Measurements from ENCODE around the gene ATOSB.
"Not testable (repeated sequence)": the region's sequence is repeated elsewhere in the genome, so short reads cannot be mapped to it uniquely, and the experiment has no call there.

Gene ATOSB, protein sequence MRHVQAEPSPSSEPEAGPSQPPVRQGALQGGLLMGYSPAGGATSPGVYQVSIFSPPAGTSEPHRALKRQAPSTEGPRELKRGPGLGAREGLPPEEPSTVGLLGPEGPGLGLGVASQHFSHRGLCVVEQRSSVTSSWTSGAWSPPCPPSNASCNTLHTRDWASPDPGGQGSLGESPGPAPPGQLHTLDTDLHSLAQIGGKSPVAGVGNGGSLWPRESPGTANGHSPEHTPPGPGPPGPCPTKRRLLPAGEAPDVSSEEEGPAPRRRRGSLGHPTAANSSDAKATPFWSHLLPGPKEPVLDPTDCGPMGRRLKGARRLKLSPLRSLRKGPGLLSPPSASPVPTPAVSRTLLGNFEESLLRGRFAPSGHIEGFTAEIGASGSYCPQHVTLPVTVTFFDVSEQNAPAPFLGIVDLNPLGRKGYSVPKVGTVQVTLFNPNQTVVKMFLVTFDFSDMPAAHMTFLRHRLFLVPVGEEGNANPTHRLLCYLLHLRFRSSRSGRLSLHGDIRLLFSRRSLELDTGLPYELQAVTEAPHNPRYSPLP

DNA sequence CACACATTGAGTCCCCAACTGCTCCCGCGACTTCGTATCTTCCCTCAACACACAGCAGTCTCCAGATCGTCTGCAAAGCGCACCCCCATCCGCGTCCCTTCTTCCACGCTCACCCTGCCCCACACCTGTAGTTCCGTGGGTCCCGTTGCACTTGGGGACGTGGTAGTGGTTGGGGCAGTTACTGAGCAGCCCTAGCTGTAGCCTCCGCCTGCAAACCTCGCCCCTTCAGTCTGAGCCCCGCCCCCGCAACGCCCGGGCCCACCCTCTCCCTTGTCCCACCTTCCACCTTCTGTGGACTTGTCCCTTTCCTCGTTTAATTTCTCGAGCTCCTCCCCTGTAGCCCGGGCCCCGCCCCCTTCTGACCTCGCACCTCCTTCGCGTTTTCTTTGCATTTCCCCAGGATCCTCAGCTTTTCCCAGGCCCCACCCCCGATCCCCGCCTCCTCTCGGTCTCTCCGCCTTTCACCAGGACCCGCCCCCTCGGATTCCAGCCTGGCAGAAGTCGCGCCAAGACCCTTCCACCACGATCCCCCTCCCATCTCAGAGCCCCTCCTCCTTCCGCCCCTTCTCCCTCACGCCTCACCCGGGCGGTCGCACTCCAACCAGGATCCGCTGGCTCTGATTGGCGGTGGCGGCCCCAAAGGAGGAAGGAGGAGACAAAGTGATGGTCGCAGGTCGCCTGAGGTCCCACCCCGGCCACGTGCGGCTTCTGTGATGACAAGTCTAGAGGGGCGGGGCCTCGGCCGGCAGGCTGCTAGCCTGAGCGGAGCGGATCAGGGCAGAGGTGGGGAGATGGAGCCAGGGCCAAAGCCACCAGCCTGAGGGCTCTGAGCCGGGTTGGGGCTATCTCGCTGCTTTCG lies at the start of gene ATOSB:
Gene ATOSB (minus strand): TSS at position 183 of the 859 bp plus-strand sequence. CDS start 7,588 bp downstream, outside the sequence.
- DNase-seq (ENCODE audit: low read depth), result peak; percentile 89

DNA sequence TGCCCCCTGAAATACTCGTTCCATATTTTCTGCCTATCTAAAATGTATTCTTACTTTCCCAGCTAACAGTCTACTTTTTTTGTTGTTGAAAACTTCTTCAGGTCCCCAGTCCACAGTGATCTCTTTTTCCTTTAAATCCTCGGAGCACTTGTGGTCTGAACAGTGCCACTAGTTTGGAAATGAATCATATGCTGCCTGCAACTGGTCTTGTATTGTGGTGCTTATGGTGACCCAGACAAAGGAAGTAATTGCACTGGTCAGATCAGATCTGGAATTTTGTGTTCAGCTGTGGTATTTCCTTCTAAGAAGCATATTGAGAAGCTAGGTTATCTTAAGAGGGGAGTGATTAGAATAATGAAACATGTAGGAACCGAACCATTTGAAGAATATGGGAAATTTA lies 49.0 kb upstream of the ATOSB start:
- no peak for DNase-seq (ENCODE audit: low read depth)

DNA sequence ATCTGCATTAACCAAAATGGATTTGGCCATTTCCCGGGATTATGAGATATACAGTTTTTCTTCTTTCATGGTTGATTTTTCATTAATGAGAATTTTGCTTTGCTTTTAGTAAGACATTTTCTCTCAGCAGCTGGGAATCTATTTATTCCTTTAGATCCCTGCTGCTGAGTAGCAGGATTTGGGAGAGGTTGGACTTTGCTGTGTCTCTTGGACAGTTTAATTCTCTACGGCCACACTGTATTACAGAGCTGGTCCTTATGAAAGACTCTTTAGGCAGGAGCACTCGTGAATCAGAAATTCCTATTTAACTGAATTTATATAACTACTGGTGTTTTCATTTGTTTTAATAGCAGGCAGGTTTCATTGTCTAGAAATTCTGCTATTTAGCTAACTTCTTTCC lies 47.8 kb upstream of the ATOSB start:
- DNase-seq (ENCODE audit: low read depth), result no peak

DNA sequence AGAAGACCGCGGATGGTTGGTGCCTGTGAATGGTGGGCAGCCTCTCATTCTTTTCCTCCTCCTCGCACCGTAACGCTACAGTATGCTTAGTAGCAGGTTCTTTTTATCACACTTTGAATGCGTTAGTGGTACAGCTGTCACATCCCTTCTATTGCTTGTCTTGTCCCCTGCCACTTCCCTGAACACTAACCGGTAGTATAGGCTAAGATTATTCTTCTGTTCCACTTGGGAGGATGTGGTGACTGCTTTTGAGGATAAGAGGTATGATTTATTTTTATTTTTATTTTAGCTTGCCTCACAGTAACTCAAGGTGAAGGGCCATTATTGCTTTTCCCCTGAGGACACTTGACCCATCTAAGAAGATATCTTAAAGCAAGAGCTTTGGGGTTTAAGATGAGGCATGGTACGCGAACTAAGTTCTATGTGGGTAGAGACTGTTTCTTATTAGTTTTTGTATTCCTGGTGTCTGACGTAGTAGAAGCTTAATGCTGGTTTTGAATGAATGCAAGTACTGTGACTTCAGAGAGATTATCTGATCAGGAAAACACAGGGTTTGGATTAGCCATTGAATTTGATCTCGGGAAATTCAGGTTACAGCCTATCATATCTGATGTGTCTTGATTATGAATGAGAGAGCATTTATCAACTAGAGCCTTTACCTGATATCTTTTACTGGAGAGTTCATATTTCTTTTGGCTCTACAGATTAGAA lies 47.1 kb upstream of the ATOSB start:
- no peak for DNase-seq (ENCODE audit: low read depth)

DNA sequence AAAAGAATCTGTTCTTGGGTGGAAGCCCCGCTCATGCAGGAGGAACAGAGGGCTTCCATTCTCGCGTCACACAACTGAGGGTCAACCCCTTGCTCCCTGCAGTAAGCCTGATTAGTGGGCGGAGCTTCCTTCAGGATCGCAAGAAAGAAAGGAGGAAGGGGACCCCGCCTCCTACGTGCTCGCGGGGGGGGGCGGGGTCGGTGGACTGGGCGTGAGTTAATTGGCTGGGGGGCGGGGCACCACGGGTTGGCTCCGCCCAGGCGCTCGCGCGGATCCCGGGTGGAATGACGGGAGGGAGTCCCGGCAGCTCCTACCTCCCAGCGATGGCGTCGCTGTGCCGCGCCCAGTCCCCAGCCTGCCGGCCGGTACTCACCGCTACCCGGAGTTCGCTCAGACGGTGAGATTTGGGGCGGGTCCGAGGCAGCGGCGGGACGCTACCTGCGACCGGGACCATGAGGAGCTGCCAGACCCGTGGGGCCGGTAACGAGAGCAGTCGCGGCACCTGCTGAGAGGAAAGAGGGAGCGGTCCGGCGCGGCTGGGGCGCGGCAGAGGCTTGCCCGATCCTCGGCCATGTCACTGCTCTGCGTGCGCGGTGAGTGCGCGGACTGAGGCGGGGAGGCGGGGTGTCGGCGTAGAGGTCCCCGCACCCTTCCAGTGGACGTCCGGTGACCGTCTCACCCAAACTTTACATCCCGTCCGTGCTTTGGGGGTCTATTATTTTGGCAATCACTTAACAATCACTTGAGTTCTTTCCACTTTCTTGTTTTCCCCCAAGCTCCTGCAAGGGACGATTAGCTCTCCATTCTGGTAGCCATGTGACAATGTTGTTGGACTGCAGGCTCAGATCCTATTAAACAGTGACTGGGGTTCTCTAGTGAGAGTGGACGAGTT lies 46.3 kb upstream of the ATOSB start, which contains the start of gene UNC13B:
Gene UNC13B (plus strand): TSS at position 297 of the 892 bp plus-strand sequence. CDS start 275 bp downstream, at position 572.
- DNase-seq (ENCODE audit: low read depth), result peak; percentile 58

DNA sequence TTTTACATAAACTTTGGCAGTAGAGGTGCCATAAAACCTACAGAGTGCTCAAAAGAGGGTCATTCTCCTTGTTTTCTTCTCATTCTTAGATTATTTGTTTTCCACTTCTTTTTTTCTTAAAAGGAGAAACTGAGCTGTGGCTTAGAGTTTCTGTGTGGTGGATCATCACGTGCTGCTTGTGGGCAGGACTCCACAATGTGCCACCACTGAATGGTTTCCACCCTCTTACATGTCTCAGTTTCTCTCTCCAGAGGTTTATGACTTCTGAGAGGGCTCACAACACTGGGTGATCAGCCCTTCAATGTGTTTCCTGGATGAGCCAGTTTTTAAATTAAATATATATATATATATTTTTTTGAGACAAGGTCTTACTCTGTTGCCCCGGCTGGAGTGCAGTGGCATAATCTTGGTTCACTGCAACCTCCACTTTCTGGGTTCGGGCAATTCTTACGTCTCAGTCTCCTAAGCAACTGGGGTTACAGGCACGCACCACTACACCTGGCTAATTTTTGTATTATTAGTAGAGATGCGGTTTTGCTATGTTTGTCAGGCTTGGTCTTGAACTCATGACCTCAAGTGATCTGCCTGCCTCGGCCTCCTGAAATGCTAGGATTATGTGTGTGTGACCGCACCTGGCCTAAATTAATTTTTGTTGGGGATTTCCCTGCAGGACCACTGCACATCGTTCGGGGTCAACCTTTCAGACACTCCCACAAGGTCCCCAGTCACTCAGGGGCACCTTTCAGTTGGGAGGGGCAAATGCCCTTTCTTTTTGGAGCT lies 43.0 kb upstream of the ATOSB start:
- DNase-seq (ENCODE audit: low read depth), result no peak

DNA sequence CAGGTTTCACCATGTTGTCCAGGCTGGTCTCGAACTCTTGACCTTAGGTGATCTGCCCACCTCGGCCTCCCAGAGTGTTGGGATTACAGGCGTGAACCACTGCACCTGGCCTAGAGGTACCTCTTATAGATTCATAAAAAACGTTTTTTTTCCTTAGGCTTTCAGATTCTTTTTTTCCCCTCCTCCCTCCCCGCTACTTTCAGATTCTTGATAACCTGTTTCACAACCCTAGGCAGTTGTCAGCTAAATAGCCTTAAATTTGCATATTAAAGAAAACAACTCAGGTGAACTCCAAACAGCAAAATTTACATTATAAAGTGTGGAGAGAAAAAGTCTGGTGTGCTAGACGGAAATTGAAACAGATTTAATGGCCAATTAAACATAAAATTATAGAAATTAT lies 42.2 kb upstream of the ATOSB start:
- DNase-seq (ENCODE audit: low read depth), result not testable (repeated sequence)

DNA sequence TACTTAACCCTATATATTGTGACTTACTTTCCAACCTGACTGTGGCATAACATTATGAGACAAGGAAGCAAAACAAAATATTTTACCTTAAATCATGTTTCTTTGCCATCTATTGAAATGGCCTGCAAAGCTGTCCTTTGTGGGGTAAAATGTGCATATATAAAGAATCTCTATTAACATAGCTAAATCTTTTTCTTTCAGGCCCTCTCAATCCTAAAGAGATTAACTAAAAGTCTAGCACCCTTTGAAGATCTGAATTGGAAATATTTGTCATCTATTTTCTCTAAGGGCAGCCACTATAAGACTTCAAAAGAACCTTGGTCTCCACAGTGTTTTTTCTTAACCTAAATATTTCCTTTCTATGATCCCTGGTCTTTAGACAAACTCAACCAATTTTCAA lies 41.1 kb upstream of the ATOSB start:
- DNase-seq (ENCODE audit: low read depth), result no peak

DNA sequence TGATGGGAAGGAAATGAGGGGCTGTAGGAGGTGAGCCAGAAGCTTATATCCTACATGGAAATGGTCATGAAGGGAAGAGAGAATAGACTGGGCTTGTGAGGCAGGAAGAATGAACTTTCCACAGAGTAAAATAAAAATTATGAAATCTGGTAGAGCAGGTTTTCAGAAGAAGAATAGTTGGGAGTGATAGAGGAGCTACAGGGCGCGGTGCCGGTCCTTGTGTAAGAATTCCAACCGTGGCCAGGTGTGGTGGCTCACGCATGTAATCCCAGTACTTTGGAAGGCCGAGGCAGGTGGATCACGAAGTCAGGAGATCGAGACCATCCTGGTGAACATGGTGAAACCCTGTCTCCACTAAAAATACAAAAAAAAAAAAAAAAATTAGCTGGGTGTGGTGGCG lies 37.3 kb upstream of the ATOSB start:
- DNase-seq (ENCODE audit: low read depth), result no peak

DNA sequence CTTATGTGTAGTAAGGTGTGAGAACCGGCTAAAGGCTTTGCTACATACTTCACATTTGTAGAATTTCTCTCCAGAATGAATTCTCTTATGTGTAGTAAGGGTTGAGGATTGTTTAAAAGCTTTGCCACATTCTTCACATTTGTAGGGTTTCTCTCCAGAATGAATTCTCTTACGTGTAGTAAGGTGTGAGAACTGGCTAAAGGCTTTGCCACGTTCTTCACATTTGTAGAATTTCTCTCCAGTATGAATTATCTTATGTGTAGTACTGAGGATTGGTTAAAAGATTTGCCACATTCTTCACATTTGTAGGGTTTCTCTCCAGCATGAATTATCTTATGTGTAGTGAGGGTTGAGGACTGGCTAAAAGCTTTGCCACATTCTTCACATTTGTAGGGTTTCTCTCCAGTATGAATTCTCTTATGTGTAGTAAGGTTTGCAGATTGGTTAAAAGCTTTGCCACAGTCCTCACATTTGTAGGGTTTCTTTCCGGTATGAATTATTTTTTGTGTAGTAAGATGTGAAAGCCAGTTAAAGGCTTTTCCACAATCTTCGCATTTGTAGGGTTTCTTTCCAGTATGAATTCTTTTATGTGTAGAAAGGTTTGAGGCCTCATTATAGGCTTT lies 32.4 kb upstream of the ATOSB start:
- DNase-seq (ENCODE audit: low read depth), result not testable (repeated sequence)

DNA sequence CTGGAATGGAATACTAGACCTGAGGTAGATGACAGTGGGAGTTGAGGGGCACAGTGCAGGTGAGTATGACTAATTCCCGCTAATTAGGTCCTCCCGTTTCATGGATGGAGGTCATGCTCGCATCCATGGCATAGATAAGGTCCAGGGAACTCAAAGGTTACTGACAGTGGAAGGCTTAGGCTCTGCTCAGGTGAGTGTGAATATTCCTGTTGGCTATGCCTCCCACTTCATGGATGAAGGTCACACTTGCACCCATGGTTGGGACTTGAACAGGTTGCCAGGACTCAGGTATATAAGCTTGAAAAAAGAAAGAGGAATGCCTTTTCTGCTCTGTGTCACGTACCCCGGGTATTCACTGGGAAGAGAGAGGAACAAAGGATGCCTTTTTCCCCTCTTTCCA lies 26.4 kb upstream of the ATOSB start:
- no peak for DNase-seq (ENCODE audit: low read depth)

DNA sequence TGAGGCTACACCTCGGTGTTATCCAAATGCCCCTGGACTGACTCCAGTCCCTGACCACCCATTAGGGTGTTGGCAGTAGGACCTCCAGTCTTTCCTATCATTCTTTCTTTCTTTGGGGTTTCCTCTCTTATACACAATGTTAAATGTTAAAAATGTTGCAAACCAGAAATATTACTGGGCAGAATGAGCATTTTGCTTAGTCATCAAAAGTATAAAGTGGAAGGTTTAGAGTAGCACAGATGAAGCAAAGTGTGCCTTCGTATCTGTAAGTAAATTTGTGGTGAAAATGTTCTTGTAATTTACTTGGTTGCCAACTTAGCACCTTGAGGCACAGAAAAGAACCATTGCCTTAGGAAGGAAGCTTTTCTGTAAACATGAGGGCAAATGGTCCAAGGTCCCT lies 24.4 kb upstream of the ATOSB start:
- DNase-seq (ENCODE audit: low read depth), result no peak

DNA sequence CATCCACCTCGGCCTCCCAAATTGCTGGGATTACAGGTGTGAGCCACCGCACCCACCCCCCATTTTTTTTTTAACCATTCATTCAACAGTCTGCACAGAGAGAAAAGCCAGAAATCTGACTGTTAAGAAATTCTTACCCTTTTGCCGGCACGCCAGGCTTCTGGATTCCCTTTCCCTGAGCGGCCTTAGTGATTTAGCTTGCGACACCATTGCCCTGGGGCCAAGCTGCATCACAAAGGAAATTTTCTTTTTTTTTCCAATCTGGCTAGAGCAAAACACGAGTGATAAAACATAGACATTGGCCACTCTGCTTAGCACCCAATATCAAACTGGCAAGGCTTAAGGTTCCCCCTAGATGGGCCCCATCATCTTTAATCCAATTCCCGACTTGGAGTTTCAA lies 21.2 kb upstream of the ATOSB start:
- no peak for DNase-seq (ENCODE audit: low read depth)

DNA sequence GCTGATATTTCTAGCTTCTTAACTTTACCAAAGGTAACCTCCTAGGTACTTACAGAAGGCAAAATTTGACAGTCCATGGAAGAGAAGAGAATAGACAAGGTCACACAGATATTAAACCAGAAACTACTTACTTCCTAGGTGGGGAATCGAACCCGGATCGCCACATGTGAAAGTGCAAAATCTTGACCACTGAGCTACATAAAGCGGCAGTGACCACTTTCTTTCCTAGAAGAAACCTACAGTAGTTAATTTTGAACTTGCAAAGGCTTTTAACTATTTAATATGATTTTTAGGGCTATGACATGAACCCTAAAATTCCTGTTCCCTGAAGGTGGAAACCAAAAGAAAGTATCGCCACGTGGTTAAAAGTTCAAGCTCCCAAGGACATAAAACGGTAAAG lies 20.3 kb upstream of the ATOSB start:
- no peak for DNase-seq (ENCODE audit: low read depth)

DNA sequence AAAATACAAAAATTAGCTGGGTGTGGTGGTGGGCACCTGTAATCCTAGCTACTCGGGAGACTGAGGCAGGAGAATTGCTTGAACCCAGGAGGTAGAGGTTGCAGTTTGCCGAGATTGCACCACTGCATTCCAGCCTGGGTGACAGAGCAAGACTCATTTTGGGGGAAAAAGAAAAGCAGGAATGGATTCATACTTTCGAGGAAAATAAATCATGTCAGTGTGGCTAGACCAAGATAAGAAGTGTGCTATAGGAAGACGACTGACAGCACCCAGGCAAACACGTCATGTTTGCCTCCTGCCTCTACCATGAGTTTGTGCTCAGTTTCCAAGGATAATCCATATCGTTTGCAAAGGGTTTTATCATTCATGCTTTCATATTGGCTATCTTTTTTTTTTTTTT lies 19.3 kb upstream of the ATOSB start:
- no peak for DNase-seq (ENCODE audit: low read depth)

DNA sequence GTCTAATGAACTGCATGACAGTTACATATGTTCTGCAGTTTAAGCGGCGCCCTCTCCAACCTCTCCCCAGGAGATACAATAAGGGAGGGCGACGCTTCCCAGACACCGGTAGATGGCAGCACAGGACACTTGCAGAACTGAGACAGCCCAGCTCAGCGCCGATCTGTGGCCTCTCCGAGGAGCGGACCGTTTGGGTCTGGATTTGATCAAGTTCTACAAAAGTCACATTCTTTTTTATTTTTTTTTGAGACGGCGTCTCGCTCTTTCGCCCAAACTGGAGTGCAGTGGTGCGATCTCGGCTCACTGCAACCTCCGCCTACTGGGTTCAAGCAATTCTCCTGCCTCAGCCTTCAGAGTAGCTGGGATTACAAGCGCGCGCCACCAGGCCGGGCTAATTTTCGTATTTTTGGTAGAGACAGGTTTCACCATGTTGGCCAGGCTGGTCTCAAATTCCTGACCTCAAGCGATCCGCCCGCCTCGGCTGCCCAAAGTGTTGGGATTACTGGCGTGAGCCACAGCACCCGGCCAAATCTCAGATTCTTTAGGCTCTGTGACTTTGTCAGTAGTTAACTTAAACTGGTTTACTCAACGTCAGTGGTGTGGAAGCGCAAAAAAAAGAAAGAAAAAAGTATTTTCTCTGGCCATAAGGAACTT lies 1.4 kb upstream of the ATOSB start:
- DNase-seq (ENCODE audit: low read depth), result peak; percentile 78

DNA sequence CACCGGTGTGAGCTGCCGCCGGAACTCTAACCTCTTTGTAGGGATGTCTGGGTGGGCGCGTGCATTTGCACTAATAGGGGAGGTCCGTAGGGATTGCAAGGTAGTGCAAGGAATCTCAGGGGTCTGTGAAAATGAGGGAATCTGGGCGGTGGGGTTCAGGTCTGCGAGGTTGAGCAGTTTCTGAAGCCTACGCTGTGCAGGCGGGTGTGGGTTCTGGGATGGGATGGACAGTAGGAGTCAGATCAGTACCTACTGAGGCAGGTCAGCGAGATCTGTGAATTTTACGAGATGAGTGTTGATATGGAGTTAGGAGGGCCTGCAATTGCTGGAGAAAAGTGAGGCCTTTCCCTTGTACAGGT lies 856 bp upstream of the ATOSB start:
- no peak for DNase-seq (ENCODE audit: low read depth)

DNA sequence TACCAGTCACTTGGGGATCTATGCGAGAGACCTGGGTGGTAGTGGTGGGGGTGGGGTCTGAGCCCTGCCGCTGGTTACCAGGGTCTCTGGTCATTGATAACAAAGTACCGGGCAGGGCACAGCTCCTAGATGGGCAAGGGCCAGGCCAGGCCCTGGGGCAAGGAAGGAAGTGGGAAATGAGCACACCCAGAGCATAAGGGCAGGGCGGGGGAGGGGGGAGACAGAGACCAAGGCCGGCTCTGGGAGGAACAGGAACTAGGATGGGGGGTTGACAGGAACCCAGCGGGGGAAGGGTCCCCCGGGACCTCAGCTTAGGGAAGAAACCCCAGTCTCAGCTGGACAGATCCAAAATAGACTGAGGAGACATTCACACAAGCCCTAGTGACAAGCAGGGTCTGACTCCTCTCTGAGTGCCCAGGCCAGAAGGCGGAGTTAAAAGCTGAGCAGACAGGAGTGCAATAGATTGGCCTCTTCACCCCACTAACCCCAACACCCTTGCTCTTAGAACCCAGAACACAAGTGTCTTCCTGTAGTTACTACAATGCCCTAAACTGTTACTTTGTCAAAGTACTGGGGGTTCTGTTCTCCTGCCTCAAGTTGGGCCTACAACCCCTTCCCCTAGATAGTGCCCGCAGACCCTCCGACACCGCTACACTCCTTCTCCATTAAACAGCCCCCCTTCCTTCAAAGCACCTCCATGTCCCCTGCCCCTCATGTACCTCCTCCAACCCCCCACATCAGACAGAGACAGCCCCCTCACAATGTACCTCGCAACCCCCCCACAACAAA lies 628 bp downstream of the ATOSB start:
- no peak for DNase-seq (ENCODE audit: low read depth)
